T-helper 1 cell (primary cell): ENCODE results near the gene MRS2.
"Not testable (repeated sequence)": the region's sequence is repeated elsewhere in the genome, so short reads cannot be mapped to it uniquely, and the experiment has no call there.

Experiments used
- DNase-seq, 5 donors: peaks; one replicate each; pipeline ENCODE4 v3.0.0-alpha.2; 2012 to 2020

The MRS2 gene

GRCh38 chr6:24391208-24391607 is 11.5 kb upstream of the MRS2 start:
- DNase-seq = no peak

DNA sequence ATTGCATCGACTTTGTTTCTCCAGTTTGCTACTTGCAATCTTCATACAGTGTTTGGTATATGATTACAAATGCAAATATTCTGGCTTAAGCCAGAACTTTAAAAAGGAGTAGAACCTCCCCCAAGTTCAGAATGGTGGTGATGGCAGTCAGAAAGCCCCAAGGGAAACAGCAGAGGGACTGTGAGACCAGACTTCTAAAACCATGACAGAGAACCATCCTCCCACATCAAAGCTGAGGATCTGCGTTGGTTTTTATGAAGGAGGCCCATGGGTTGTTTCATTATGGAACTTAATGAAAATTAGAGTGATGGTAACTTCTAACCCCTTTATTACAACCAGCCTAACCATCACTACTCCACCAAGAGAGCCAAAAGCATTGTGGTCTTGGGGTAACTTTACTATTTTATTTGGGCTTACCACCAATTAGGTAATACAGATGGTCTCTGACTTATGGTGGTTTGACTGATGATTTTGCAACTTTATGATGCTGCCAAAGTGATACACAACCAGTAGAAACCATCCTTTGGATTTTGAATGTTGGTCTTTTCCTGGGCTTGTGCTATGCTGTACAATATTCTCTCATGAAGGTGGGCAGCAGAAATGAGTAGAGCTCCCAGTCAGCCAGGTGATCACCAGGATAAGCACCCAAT is 10.9 kb upstream of the MRS2 start:
- no peak for DNase-seq

GRCh38 chr6:24394061-24394779 is 8.5 kb upstream of the MRS2 start:
- DNase-seq = no peak

GRCh38 chr6:24394780-24395437 is 7.8 kb upstream of the MRS2 start:
- no peak for DNase-seq

- no peak for DNase-seq
Measured at GRCh38 chr6:24396824-24397223, 5.9 kb upstream of the MRS2 start.

DNA sequence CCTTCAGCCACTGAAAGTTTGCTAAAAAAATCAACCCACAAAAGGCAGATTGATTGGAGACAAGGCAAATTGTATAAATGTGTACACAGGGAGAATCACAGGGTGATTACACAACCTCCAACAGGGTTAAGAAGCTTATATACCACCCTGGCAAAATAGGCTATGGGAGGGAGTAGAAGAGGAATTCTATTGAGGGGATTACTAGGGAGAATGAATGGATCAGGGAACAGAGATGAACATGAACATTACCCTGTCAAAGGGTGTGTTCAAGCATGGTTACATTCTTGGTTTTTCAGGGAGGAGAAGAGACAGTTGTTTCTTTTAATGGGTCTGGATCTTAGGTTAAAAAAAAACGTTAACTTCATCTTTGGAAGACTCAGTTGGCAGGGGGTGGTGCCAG is 5.1 kb upstream of the MRS2 start:
- no peak for DNase-seq

DNA sequence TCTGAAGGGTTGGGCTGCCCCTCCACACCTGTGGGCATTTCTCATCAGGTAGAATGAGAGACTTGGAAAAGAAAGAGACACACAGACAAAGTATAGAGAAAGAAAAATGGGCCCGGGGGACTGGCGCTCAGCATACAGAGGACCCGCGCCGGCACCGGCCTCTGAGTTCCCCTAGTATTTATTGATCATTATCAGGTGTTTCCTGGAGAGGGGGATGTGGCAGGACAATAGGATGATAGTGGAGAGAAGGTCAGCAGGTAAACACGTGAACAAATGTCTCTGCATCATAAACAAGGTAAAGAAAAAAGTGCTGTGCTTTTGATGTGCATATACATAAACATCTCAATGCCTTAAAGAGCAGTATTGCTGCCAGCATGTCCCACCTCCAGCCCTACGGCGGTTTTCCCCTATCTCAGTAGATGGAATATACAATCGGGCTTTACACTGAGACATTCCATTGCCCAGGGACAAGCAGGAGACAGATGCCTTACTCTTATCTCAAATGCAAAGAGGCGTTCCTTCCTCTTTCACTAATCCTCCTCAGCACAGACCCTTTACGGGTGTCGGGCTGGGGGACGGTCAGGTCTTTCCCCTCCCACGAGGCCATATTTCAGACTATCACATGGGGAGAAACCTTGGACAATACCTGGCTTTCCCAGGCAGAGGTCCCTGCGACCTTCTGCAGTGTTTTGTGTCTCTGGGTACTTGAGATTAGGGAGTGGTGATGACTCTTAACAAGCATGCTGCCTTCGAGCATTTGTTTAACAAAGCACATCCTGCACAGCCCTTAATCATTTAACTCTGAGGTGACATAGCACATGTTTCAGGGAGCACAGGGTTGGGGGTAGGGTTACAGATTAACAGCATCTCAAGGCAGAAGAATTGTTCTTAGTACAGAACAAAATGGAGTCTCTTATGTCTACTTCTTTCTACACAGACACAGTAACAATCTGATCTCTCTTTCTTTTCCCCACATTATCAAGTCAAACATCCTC is 2.4 kb upstream of the MRS2 start:
- DNase-seq = not testable (repeated sequence)

GRCh38 chr6:24401458-24401857 is 1.3 kb upstream of the MRS2 start:
- DNase-seq = no peak

DNA sequence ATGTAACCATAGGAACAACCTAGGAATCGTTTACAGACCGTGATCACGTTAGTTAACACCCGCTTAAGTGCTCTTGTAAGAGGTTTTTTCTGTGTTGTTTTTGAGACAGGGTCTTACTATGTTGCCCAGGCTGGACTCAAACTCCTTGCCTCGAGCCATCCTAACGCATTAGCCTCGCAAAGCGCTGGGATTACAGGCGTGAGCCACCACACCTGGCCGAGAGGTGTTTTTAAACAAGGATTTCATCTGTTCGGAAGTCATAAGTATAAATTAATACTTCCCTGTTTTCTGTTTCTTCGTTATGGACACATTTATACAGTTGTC is 727 bp downstream of the MRS2 start:
- DNase-seq = no peak

- no peak for DNase-seq
Measured at GRCh38 chr6:24405262-24405661, 2.5 kb downstream of the MRS2 start.

DNA sequence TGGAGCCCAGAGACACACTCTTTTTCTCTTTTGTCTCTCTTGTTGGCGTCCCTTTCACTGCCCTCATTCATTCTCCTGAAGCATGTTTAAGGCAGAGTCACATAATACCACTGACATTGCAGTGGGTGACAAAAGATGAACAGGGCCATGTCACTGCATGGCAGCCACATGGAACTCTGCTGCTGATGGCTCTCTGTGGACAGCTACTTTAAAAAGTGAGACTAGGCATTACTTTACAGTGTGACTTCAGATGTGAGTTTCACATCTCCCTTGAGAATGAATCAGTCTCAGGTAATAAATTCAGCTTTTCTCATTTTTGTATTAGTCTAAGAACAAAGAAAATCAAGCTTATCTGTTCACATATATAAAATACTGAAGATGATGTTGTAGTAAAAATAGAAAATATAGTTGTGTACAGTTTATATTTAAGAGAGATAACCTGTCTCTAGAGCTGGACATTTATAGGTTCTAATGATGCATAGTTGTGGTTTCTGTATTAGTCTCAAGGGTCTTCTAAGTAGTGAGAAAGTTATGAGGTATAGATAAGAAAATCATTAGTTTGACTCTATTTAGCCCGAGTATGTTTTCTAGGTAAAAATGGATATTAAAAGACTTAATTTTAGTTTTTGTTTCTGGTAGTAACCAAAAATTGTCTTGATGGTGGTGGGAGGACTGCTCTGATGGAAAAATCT is 6.1 kb downstream of the MRS2 start:
- no peak for DNase-seq

DNA sequence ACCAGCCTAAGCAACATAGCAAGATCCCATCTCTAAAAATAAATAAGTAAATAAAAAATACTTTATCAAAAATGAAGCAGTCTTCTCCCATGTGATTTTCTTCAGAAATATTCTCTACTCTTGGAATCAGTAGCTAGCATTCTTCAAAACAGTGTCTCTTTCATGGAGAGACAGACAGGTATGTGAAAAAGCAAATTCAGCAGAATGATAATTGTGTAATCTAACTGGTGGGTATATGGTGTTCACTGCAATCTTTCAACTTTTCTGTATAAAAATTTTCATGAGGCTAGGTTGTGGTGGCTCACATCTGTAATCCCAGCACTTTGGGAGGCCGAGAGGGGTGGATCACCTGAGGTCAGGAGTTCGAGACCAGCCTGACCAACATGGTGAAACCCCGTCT is 7.9 kb downstream of the MRS2 start:
- DNase-seq = no peak

GRCh38 chr6:24412294-24412693 is 9.6 kb downstream of the MRS2 start:
- no peak for DNase-seq

GRCh38 chr6:24414531-24414930 is 11.8 kb downstream of the MRS2 start:
- DNase-seq = not testable (repeated sequence)

GRCh38 chr6:24415753-24416152 is 13.0 kb downstream of the MRS2 start:
- DNase-seq = no peak

DNA sequence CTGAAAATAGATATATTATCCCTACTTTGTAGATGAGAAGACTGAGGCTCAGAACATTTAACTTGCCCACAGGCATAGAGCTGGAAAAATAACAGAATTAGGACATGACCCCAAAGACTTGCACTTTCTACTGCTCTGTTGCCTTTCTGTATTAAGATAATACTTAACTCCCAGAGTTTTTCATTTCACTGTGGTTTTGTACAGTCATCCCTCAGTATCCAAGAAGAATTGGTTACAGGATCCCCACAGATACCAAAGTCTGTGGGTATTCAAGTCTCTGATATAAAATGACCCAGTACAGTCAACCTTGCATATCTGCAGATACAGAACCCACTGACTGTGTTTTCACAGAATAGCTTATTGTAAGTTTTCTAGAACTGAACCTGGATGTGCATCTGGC is 16.8 kb downstream of the MRS2 start:
- no peak for DNase-seq

- no peak for DNase-seq
Measured at GRCh38 chr6:24425091-24425490, 22.4 kb downstream of the MRS2 start.

- no peak for DNase-seq
Measured at GRCh38 chr6:24426729-24427446, 24.2 kb downstream of the MRS2 start.

GRCh38 chr6:24428615-24429014 is 25.9 kb downstream of the MRS2 start:
- no peak for DNase-seq

DNA sequence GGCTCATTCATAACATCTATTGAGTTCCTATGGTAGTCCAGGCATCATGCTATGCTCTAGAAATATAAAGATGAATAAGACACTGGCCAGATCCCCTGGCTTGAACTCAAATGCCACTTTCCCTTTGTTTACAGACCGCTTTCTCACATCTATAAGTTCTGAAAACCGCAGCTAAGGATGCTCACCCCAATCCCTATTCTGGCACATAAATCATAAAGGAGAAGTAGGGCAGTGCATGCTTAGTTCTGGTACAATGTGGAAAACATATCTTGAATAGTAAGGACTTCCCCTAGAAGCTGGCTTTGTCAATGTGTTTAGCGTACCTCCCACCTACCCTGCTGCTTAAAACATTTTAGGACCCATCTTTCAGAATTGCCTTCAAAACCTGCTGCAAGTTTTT is 26.4 kb downstream of the MRS2 start:
- no peak for DNase-seq

DNA sequence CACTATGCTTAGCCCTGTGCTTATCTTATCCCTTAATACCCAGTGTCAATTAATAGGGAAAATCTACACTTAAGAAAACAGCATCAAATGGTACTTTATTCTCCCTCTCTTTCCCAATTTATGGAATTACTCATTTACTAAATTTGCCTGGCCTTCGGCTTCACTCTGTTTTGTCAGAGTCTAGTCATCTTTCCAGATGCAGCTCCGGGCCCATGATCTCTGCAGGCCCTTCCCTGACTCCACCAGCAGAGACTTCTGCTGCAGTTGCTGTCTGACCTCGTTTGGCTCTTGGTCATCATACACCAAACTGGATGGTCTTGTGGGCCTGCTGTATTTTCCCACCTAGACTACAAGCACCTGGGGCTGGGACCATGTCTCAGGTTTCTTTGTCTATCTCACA is 27.4 kb downstream of the MRS2 start:
- no peak for DNase-seq

DNA sequence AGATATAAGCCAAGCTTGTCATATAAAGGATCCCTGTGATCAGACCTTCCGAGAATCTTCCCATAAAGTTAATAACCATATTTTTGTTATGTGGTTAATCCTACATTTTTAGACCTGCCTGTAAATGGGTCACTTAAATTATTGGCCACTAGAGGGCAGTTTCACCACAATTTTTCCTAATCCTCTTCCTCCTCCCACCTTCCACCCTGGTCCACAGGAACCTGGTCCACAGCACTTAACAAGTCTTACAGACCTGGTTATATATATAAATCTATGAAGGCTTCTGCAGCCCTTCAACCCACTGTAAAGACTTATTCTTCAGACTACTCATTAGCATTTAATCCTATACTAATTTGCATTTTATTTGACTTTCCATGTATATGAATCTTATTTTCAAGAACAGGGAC is 28.3 kb downstream of the MRS2 start:
- peak in 2 of 5 donors; percentile 10 to 36 for DNase-seq
